CD4-positive, alpha-beta T cell (primary cell): Measurements from ENCODE around the gene CD200. TPM values are rescaled to one million over a fixed set of nuclear protein-coding genes. Genes with fewer than 3 reads are reported as not detected.

Experiments used
- ATAC-seq: fragments of 200-7000 bp; cut with Tn5 transposase; one replicate; pipeline ENCODE4 v1.10.0; 2022; ENCODE audit warnings: mild to moderate bottlenecking; ENCODE audit not compliant: poor library complexity
- CTCF ChIA-PET: fragments of 350-600 bp; sonication (Branson Sonifier 250); formaldehyde crosslinking; loops from one replicate; lab custom pipeline; 2021; ENCODE audit warnings: antibody characterized with exemption, inconsistent platforms; lab: Charles Lee
- POLR2A ChIA-PET: fragments of 350-600 bp; sonication (Branson Sonifier 250); formaldehyde crosslinking; loops from one replicate; lab custom pipeline; 2021; ENCODE audit warnings: antibody characterized with exemption, inconsistent platforms; lab: Charles Lee
- DNase-seq, 14 experiments: peaks; one replicate each; pipeline ENCODE4 v3.0.0-alpha.2; 2013 to 2020; ENCODE audit warnings: mixed read lengths in 2 of 14
- H3K27ac ChIP-seq, 2 donors: one replicate each; pipeline versions ENCODE4 v1.5.1 to v1.7.0; 2013; ENCODE audit warnings: low read length in 2 of 2, low read depth in 1 of 2, mild to moderate bottlenecking in 1 of 2
- H3K27me3 ChIP-seq, 2 experiments: 1 replicate in 1 of 2; 2 replicates in 1 of 2; pipeline versions ENCODE4 v1.6.1 to v1.7.0; 2013; ENCODE audit warnings: low read length in 2 of 2, control low read depth in 1 of 2, mild to moderate bottlenecking in 1 of 2, moderate library complexity in 1 of 2; ENCODE audit not compliant: insufficient read depth in 2 of 2, control insufficient read depth in 1 of 2
- H3K36me3 ChIP-seq: one replicate; pipeline ENCODE4 v1.6.1; 2013; ENCODE audit warnings: low read length, control low read depth; ENCODE audit not compliant: insufficient read depth
- H3K4me1 ChIP-seq: one replicate; pipeline ENCODE4 v1.6.1; 2013; ENCODE audit warnings: low read length, control low read depth; ENCODE audit not compliant: insufficient read depth
- H3K4me3 ChIP-seq: one replicate; pipeline ENCODE4 v1.5.1; 2013; ENCODE audit warnings: mild to moderate bottlenecking, low read length, moderate library complexity
- H3K9me3 ChIP-seq, 2 experiments: 1 replicate in 1 of 2; 2 replicates in 1 of 2; pipeline versions ENCODE4 v1.6.1 to v1.7.0; 2013; ENCODE audit warnings: low read length in 2 of 2, mild to moderate bottlenecking in 2 of 2, control low read depth in 1 of 2, moderate library complexity in 1 of 2; ENCODE audit not compliant: control insufficient read depth in 1 of 2, insufficient read depth in 1 of 2
- H3K27ac Mint-ChIP-seq: one replicate; pipeline ENCODE4 v1.8.0; 2020; ENCODE audit warnings: mixed read lengths
- H3K27me3 Mint-ChIP-seq: one replicate; pipeline ENCODE4 v1.8.0; 2021; ENCODE audit warnings: mixed read lengths
- H3K36me3 Mint-ChIP-seq: one replicate; pipeline ENCODE4 v1.8.0; 2021; ENCODE audit warnings: low read depth, mixed read lengths
- H3K4me1 Mint-ChIP-seq: one replicate; pipeline ENCODE4 v1.8.0; 2021; ENCODE audit warnings: low read depth, mixed read lengths
- H3K4me3 Mint-ChIP-seq: one replicate; pipeline ENCODE4 v1.8.0; 2020; ENCODE audit warnings: mild to moderate bottlenecking, mixed read lengths
- H3K9me3 Mint-ChIP-seq: one replicate; pipeline ENCODE4 v1.8.0; 2020; ENCODE audit warnings: mixed read lengths
- intact Hi-C, 2 experiments: fragments of 100-400 bp; cut with DNase I in 1 of 2; cut with micrococcal nuclease in 1 of 2; formaldehyde crosslinking; loops; one replicate each; pipeline versions ENCODE4 v1.15.1 to v1.9.0; 2023 to 2025; cut with DNase I, micrococcal nuclease
- total RNA-seq, 174 experiments: library from RNA in 2 of 174; stranded (reverse) in 2 of 174; gene quantifications; one replicate each; pipeline ENCODE4 v1.2.3 and lab custom pipeline; 2021 to 2026
- TF ChIP-seq, protein P1 (sequence below): fragments of 200-600 bp; IDR thresholded peaks from one replicate; pipeline ENCODE4 v1.8.0; 2022; ENCODE audit warnings: antibody characterized with exemption, mild to moderate bottlenecking

The CD200 gene
- total RNA-seq, 2 experiments from 2014 or later: 5.2 to 6.9 TPM

DNA sequence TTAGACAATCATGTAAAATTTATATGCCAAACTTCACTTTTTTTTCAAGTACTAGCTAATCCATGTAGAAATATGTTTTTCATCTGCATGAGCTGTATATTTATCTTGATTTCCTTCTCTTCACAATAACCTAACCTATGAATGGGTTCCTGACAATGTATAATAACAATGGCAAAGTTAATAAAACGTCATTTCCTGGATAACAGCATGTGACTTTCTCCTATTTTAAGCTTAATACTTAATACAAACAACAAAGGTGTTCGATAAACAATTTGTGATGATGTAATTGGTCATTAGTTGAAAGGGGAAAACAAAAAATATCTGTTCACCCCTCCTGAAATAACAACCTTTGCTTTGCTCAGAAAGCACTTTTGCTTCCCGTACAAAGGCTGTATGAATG, 20.4 kb downstream of the CD200 start:
- Histone ChIP-seq H3K27ac (no peak overlapping the region), H3K9me3 (no peaks in the 10 kb centered on the region), H3K36me3 (no peaks in the 10 kb centered on the region), H3K4me3 (no peak overlapping the region), H3K4me1 (peaks cover 5% of the 10 kb centered on the region), H3K27me3 (no peaks in the 10 kb centered on the region)
- Mint-ChIP-seq H3K9me3 (no peaks in the 10 kb centered on the region), H3K4me3 (no peak overlapping the region), H3K27me3 (no peaks in the 10 kb centered on the region), H3K4me1 (peaks cover 15% of the 10 kb centered on the region), H3K27ac (no peak overlapping the region), H3K36me3 (peaks cover 6% of the 10 kb centered on the region)
- TF ChIP-seq, protein P1, sequence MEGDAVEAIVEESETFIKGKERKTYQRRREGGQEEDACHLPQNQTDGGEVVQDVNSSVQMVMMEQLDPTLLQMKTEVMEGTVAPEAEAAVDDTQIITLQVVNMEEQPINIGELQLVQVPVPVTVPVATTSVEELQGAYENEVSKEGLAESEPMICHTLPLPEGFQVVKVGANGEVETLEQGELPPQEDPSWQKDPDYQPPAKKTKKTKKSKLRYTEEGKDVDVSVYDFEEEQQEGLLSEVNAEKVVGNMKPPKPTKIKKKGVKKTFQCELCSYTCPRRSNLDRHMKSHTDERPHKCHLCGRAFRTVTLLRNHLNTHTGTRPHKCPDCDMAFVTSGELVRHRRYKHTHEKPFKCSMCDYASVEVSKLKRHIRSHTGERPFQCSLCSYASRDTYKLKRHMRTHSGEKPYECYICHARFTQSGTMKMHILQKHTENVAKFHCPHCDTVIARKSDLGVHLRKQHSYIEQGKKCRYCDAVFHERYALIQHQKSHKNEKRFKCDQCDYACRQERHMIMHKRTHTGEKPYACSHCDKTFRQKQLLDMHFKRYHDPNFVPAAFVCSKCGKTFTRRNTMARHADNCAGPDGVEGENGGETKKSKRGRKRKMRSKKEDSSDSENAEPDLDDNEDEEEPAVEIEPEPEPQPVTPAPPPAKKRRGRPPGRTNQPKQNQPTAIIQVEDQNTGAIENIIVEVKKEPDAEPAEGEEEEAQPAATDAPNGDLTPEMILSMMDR: no peak
- ChIA-PET POLR2A (no interaction called here), CTCF (no interaction called here)
- intact Hi-C loops: loop anchor here in 1 of 2 experiments (2.0 kb wide), 1 partner anchor 15 kb away; no protein-coding TSS in a partner anchor
- no peak for DNase-seq
- no peak for ATAC-seq

DNA sequence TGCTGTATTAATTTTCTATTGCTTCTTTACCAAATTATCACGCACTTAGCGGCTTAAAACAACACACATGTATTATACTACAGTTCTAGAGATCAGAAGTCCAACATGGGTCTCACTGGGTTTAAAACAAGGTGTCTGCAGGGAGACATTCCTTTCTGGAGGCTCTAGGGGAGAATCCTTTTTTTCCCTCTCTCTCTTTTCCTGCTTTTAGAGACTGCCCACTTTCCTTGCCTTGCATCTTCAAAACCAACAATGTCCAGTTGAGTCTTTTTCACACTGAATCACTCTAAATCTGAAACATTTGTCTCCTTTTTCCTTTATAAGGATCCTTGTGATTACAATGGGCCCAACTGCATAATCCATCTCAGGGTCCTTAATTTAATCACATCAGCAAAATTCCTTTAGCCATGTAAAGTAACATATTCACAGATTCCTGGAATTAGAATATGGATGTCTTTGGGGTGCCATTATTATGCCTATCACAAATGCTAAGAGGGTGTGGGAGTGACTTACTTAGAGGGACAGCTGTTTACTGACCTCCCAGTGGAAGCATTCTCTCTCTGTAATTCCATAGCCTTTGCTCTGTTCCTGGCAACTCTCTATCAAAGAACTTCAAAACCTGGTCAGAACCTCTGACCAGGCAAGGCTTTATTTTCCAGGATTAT, 21.8 kb downstream of the CD200 start:
- Mint-ChIP-seq H3K4me1 (peaks cover 25% of the 10 kb centered on the region), H3K27ac (no peak overlapping the region), H3K36me3 (peaks cover 6% of the 10 kb centered on the region), H3K9me3 (no peaks in the 10 kb centered on the region), H3K27me3 (no peaks in the 10 kb centered on the region), H3K4me3 (no peak overlapping the region)
- ATAC-seq (no peak), DNase-seq (no peak)
- POLR2A ChIA-PET: no interaction called here
- TF ChIP-seq, protein P1: no peak
- Histone ChIP-seq H3K27me3 (no peaks in the 10 kb centered on the region), H3K36me3 (no peaks in the 10 kb centered on the region), H3K27ac (no peak overlapping the region), H3K4me3 (no peak overlapping the region), H3K4me1 (peaks cover 5% of the 10 kb centered on the region), H3K9me3 (no peaks in the 10 kb centered on the region)
- intact Hi-C loops: no loop called here
- CTCF ChIA-PET: no interaction called here

DNA sequence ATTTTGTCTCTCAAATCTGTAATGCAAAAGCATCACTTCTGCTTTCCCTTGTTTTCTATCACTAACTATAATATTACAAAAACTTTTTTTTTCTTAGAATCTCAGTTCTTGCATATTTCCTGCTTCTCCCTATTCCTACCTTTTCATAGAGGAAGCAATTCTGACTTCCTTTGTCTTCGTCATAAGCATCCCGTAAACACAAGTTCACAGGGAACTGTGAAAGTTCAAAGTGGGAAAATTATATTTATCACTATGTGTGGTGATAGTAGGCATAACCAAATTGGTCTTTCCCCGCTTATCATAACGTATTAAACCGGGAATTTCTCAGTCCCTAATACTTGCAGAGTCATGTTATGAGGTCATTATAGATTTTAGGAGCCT, 22.3 kb downstream of the CD200 start:
- intact Hi-C loops: no loop called here
- H3K4me1 Mint-ChIP-seq: peaks cover 21% of the 10 kb centered on the region

More for the DNA sequence above, 22.3 kb downstream of the CD200 start:
- peaks cover 5% of the 10 kb centered on the region for H3K4me1 ChIP-seq
- TF ChIP-seq, protein P1: no peak
- no peaks in the 10 kb centered on the region for H3K9me3 Mint-ChIP-seq
- CTCF ChIA-PET: no interaction called here
- H3K36me3 ChIP-seq: no peaks in the 10 kb centered on the region
- H3K4me3 Mint-ChIP-seq: no peak overlapping the region
- H3K4me3 ChIP-seq: no peak overlapping the region
- no peak overlapping the region for H3K27ac ChIP-seq
- no peaks in the 10 kb centered on the region for H3K27me3 Mint-ChIP-seq
- DNase-seq (no peak), ATAC-seq (no peak)
- no peaks in the 10 kb centered on the region for H3K27me3 ChIP-seq
- H3K27ac Mint-ChIP-seq: no peak overlapping the region
- peaks cover 6% of the 10 kb centered on the region for H3K36me3 Mint-ChIP-seq
- POLR2A ChIA-PET: interaction anchor here (0.7 kb wide), 1 partner anchor 508 kb away, joined by 3 read pairs; no protein-coding TSS in a partner anchor
- no peaks in the 10 kb centered on the region for H3K9me3 ChIP-seq
